OCI-M2 (cell line): ENCODE data around the gene GOLGA6C.
"Not testable (repeated sequence)": the region's sequence is repeated elsewhere in the genome, so short reads cannot be mapped to it uniquely, and the experiment has no call there.

Experiments used
- DNase-seq: peaks from one replicate; lab custom pipeline; 2025; ENCODE audit not compliant: unreplicated experiment; lab: John Stamatoyannopoulos, UW

The GOLGA6C gene

GRCh38 chr15:75314552-75315290 lies 56.6 kb downstream of the GOLGA6C start:
- no peak for DNase-seq

- DNase-seq: not testable (repeated sequence)
Observed at GRCh38 chr15:75319231-75319897, 61.2 kb downstream of the GOLGA6C start.
